HUES6 (cell line): ENCODE data around the gene LHFPL2.

Source experiments
- H3K27ac ChIP-seq: 2 replicates; pipeline ENCODE4 v1.7.0; 2013; ENCODE audit warnings: low read depth, mild to moderate bottlenecking, low read length, inconsistent platforms
- H3K27me3 ChIP-seq: 2 replicates; pipeline ENCODE4 v1.6.1; 2013; ENCODE audit warnings: low read length; ENCODE audit not compliant: control insufficient read depth, insufficient read depth
- H3K36me3 ChIP-seq: 2 replicates; pipeline ENCODE4 v1.6.1; 2013; ENCODE audit warnings: low read length; ENCODE audit not compliant: control insufficient read depth, insufficient read depth
- H3K4me1 ChIP-seq: 2 replicates; pipeline ENCODE4 v1.6.1; 2013; ENCODE audit warnings: low read length; ENCODE audit not compliant: control insufficient read depth, insufficient read depth
- H3K4me3 ChIP-seq: 2 replicates; pipeline ENCODE4 v1.5.1; 2013; ENCODE audit warnings: low read depth, low read length
- H3K9ac ChIP-seq: one replicate; pipeline ENCODE4 v1.6.1; 2013; ENCODE audit warnings: mild to moderate bottlenecking, low read length
- H3K9me3 ChIP-seq: 2 replicates; pipeline ENCODE4 v1.6.1; 2013; ENCODE audit warnings: low read depth, low read length; ENCODE audit not compliant: control insufficient read depth, insufficient read depth

Gene LHFPL2

DNA sequence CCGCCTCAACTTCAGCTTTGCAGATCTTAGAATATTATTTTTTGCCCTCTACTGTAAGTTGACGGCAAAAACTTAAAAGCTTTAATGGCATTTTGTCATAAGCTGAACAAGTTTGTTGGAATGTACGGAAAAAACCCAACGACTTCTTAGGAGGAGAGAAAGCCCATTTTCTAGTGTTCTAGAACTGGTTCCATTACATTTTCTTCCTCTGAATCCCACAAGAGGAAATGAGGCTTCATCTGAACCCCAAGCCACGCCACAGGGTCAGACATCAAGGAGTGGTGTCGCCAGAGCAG lies 113.7 kb downstream of the LHFPL2 start:
- H3K4me1 ChIP-seq, result peaks cover 9% of the 10 kb centered on the region
- no peaks in the 10 kb centered on the region for H3K36me3 ChIP-seq
- no peak overlapping the region for H3K4me3 ChIP-seq
- H3K9ac ChIP-seq, result no peak overlapping the region
- no peaks in the 10 kb centered on the region for H3K27me3 ChIP-seq
- H3K27ac ChIP-seq, result peak overlapping the region; percentile 62; the same call in 1 of the 2 replicates
- H3K9me3 ChIP-seq, result no peaks in the 10 kb centered on the region

DNA sequence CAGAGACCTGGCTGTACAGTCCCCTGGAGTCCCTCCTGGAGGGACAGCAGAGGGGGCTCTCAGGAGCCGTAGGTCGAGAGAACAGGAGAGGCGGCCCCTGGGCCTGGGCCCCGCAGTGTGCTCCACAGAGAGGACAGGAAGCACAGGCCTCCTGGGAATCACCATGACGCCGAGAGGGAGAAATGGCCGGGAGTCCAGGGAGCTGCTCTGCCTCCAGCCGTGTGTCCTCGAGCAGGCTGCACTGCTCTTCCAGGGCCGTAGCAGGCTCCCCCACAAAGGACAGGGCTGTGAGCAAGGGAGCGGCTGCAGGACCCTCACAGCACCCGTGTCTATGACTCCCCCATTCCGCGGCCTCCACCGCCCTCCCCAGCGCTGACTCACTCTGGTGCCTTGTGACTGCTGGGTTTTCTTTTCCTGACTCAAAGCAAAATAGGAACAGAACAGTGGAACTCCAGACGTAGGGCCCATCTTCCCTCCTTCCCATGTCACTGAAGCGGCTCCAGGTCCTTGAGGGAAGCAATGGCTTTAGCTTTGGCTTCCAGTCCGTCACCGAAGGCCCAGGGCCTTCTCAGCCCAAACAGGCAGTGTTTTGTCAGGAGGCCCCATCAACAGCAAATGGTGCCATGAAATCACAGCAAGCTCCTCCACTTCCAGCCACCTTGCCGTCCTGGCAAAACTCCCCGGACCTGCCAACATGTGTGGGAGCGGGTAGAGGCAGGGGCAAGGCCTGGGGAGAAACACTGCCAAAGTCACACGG lies 114.2 kb downstream of the LHFPL2 start:
- Histone ChIP-seq H3K27me3 (no peaks in the 10 kb centered on the region), H3K27ac (peak overlapping the region; percentile 62; the same call in 1 of the 2 replicates), H3K9ac (peak overlapping the region; percentile 48), H3K4me1 (peaks cover 9% of the 10 kb centered on the region), H3K9me3 (no peaks in the 10 kb centered on the region), H3K36me3 (no peaks in the 10 kb centered on the region), H3K4me3 (no peak overlapping the region)

DNA sequence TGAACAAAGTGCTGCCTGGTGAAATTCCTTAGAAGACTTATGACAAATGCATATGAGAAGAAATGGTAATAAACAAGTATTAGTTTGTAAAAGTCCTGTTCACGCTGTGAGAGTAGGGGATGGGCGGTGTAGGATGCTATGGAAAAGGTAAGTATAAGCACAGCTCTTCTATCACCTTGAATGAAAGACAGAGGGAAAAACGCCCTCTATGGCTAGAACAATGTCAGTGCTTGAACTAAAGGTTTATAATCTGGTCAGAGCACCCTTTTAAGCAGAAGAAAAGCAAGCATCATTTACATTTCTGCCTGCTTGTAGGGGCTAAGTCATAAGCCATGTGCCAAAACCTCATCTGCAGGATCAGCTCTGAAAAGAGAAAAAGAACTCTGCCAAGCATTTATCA lies 115.2 kb downstream of the LHFPL2 start:
- Histone ChIP-seq H3K4me3 (no peak overlapping the region), H3K27ac (no peak overlapping the region), H3K9ac (no peak overlapping the region), H3K9me3 (no peaks in the 10 kb centered on the region), H3K4me1 (peaks cover 9% of the 10 kb centered on the region), H3K36me3 (no peaks in the 10 kb centered on the region), H3K27me3 (no peaks in the 10 kb centered on the region)

DNA sequence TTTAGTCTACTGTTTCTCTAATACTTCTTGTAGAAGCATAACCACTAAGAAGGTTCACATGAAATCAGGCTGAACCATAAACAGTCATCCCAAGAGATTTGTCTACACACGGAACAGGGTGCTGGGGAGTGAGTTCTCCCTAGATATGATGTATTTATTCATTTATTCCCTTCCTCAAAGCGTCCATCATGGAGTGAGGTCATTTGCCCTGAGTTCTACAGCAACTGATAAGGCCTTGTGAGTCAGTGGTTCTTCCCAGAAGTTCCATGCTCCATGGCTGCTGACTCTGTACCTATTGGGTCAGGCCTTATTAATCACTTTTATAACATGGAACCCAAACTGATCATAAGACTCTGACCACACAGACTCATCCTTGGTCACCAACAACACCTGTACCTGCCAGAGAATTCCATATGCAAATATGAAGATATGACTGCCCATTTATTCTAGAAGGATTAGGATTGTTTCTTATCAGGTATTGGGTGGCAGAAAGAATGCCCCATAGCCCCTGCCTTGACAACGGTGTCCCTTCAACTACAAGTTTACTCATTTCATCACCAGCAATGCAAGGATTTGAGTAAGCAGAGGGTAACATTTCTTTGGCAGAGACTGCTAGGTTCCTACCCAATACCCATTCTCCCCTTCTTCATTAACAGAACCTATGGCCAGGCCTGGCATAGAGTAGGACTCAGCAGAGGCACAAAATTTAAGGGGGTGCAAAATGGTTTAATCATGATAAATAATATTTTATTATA lies 118.1 kb downstream of the LHFPL2 start:
- H3K27me3 ChIP-seq, result no peaks in the 10 kb centered on the region
- no peaks in the 10 kb centered on the region for H3K9me3 ChIP-seq
- peaks cover 30% of the 10 kb centered on the region for H3K4me1 ChIP-seq
- H3K9ac ChIP-seq, result no peak overlapping the region
- H3K27ac ChIP-seq, result no peak overlapping the region
- H3K36me3 ChIP-seq, result no peaks in the 10 kb centered on the region
- H3K4me3 ChIP-seq, result no peak overlapping the region

DNA sequence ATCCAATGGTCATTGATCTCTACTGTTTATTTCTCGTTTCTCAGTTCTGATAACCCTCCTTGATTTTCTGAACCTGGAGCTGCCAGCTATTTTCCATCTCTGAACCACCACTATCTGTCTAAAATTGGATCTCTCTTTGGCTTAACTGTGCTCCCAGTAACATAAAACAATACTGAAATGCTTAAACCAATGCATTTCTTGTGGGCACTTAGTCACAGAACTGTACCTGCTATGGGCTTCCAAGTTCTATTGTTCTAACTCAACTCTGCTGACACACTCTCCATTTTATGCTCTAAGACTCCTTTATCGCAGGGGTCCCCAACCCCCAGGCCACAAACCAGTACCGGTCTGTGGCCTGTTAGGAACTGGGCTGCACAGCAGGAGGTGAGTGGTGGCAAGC lies 120.6 kb downstream of the LHFPL2 start:
- H3K36me3 ChIP-seq, result no peaks in the 10 kb centered on the region
- H3K9ac ChIP-seq, result no peak overlapping the region
- H3K27me3 ChIP-seq, result no peaks in the 10 kb centered on the region
- H3K9me3 ChIP-seq, result no peaks in the 10 kb centered on the region
- peaks cover 21% of the 10 kb centered on the region for H3K4me1 ChIP-seq
- no peak overlapping the region for H3K27ac ChIP-seq
- no peak overlapping the region for H3K4me3 ChIP-seq

DNA sequence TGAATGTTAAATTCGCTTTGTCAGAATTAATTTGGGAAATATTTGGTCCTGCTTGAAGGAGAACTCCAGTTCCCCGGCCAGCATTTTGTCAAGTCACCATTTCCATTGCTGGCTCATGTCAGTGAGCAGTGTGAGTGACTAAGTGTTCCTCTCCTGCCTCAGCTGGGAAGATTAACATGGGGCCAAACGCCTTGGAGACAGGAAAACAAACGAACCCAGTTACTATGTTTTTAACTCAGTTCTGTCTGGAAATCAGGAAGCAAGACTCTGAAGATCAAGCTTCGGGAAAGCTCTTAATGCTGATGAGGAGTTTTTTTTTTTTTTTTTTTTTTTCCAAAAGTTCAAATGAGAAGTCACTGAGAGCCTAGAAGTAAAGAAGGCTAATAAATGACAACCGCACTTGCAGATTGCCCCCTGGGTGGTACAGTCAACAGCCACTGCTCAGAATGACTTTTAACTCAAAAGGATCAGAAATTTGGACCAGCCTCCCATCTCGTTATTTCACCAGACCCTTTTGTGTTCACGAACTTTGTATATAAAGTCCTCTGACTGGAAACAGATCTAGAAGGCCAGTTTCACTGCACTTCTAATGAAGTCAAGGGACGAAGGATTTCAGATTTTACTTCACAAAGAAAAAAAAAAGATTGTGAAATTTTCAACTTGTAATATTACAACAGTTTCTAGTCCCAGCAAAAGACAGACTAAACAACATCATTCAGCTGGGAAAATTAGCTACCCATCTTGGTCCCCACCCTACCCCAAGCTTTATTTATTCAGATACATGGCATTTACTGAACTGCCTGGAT lies 121.3 kb downstream of the LHFPL2 start:
- H3K4me1 ChIP-seq, result peaks cover 21% of the 10 kb centered on the region
- no peak overlapping the region for H3K9ac ChIP-seq
- H3K27ac ChIP-seq, result peak overlapping the region; percentile 70; the same call in 1 of the 2 replicates
- no peaks in the 10 kb centered on the region for H3K9me3 ChIP-seq
- no peaks in the 10 kb centered on the region for H3K36me3 ChIP-seq
- no peaks in the 10 kb centered on the region for H3K27me3 ChIP-seq
- no peak overlapping the region for H3K4me3 ChIP-seq

DNA sequence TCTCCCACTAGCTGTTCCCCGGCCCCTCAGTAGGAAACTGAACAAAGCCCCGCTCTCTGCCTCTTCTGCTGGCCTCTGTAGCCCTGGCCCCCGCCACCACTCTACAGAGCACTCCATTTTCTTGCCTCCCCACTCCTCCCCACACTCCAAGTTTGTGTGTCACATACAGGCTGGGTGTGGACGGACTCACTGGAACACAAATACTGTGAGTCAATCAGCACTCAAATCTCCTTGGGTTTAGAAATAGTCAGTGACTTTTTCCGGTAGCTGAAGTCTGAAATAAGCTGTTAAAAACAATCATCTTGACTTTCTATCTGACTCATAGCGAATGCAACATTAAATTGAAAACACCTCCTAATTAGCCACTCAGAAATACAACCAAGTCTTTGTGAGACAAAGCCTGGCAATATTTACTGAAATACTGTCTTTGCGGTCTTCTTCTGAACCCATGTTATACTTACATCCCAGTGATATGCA lies 122.5 kb downstream of the LHFPL2 start:
- Histone ChIP-seq H3K9me3 (no peaks in the 10 kb centered on the region), H3K27me3 (no peaks in the 10 kb centered on the region), H3K4me3 (no peak overlapping the region), H3K9ac (no peak overlapping the region), H3K27ac (no peak overlapping the region), H3K36me3 (no peaks in the 10 kb centered on the region), H3K4me1 (peaks cover 21% of the 10 kb centered on the region)

DNA sequence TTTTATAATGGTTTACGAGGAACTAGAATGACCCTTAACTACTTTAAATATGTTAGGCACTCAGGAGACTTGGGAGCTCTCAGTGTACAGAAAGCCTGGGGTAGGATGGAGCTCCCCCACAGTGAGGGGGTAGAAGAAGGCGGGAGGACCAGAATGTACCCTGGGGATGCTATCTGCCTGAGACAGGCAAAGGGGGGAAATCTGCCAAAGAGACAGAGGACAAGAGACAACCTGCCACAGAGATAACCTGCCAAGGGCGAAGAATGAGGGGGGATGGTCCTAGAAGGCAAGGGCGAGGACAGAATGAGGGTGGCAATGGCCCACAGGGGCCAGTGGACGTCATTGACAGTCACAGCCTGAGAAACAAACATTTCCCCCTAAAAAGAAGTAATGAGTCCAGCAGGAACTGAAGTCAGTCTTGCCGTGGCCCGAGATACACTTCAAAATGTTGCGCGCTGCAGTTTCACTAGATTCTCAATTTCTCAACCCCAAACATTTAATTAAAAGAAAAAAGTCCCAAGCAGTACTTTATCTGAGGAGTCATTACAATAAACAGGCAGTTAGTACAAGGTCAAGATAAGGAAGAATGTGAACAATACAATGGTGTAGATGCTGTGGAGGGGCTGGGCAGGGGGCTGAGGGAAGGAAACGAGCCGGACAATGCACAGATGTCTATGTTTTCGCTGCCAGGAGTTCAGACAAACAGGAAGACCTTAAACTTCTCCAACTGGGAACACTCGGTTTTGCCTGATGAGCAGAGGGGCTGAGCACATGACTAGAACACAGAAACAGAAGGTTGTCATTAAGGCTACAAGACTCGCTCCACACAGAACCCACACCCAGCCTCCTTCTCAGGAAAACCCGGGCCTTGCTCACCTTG lies 125.0 kb downstream of the LHFPL2 start:
- Histone ChIP-seq H3K27ac (no peak overlapping the region), H3K27me3 (no peaks in the 10 kb centered on the region), H3K4me1 (peaks cover 28% of the 10 kb centered on the region), H3K9me3 (no peaks in the 10 kb centered on the region), H3K4me3 (no peak overlapping the region), H3K9ac (no peak overlapping the region), H3K36me3 (no peaks in the 10 kb centered on the region)

DNA sequence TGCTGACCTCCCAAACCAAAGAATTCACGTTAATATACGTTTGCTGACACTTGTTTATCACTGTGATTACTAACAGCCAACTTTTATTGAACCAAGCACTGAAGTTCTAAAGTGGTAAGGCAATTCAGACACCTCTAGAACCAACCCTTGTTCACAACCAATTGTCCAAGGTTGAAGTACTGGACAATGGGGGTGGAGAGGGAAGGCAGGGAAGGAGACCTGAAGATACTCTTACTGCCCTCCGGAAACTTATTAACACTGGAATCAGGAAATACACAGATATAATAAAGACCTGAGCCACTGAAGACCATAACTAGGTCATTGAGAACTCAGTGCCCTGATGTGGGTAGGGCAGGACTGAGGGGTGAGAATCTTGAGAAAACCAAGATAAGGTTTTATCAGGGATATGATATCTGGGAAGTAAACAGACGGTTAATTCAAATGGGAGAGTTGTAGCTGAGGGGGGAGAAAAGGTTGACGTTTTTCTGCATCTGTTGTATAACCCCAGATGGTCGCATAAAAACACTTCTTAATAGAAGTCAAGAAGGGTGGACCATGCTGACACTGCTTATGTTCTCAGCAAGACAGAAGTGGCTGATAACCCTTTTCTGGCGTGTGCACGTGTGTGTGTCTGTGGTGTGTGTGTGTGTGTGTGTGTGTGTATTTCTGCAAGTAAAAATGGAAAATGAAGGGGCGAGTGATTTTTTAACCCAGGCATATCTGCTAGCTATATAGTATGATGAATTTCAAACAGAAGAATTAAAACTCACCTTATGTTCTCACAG lies 125.9 kb downstream of the LHFPL2 start:
- no peaks in the 10 kb centered on the region for H3K27me3 ChIP-seq
- no peak overlapping the region for H3K27ac ChIP-seq
- no peak overlapping the region for H3K4me3 ChIP-seq
- no peaks in the 10 kb centered on the region for H3K36me3 ChIP-seq
- peaks cover 25% of the 10 kb centered on the region for H3K4me1 ChIP-seq
- H3K9me3 ChIP-seq, result no peaks in the 10 kb centered on the region
- H3K9ac ChIP-seq, result no peak overlapping the region

DNA sequence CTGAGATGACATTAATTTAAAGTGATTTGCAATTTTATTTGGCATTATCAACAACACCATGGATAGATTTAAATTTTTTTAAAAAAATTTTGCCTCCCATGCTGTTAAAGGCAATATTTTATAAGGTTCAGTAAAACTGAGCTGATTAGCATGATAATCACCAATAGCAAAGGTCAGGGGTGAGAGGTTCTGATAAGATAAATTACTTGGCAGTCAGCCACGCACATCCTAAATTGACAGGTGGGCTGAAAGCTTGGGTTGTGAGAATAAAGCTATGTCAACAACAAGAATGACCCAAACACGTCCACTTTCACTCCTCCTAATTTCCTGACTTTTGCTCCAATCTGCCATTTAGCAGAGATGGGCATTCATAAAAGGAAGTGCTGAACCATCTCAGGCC lies 127.1 kb downstream of the LHFPL2 start:
- no peaks in the 10 kb centered on the region for H3K9me3 ChIP-seq

More for the DNA sequence above, 127.1 kb downstream of the LHFPL2 start:
- no peak overlapping the region for H3K9ac ChIP-seq
- peaks cover 13% of the 10 kb centered on the region for H3K4me1 ChIP-seq
- H3K27me3 ChIP-seq, result no peaks in the 10 kb centered on the region
- H3K27ac ChIP-seq, result no peak overlapping the region
- H3K4me3 ChIP-seq, result no peak overlapping the region
- H3K36me3 ChIP-seq, result no peaks in the 10 kb centered on the region
